ENCODE measurements around the gene KIRREL3.

The KIRREL3 gene

GRCh38 chr11:126573325-126573978, 427.1 kb downstream of the KIRREL3 start:
- DNase-seq (ENCODE audit: low read depth) = no peak

DNA sequence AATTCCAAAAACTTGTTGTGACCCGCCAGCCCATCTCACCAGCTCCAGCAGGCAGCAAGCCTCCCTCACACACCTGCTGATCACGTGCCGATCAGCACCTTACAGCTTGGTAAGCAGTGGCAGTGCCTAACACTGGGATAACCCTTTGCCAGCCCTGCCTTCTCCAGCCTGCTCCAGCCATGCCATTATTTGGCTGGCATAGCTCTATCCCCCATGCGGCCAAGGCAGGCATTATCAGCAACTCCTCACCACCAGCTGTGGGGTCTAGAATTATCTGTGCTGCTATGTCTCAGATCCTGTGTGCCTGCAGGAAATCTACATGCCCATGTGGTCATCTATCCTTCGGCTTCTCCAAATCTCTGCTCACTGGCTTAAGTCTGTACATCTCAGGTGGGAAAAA, 430.1 kb downstream of the KIRREL3 start:
- no peak for DNase-seq (ENCODE audit: low read depth)

DNA sequence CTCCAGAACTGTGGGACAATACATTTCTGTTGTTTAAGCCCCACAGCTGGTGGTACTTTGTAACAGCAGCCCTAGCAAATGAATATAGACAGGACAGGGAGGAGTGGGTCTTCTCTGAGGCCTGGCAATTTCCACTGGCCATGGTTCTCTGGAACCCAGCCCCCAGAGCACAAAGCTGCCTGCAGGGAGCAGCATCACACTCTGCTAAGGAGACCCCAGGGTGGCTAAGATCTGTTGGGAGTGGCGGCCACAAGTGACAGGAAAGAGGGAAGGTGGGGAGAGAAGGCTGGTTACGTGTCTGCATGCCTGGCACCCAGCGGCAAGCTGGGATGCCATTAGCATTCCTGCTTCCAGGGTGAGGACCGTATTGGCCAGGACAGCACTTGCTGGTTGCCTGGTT, 433.2 kb downstream of the KIRREL3 start:
- no peak for DNase-seq (ENCODE audit: low read depth)

- DNase-seq (ENCODE audit: low read depth) = no peak
Observed at GRCh38 chr11:126564566-126564965, 436.0 kb downstream of the KIRREL3 start.

DNA sequence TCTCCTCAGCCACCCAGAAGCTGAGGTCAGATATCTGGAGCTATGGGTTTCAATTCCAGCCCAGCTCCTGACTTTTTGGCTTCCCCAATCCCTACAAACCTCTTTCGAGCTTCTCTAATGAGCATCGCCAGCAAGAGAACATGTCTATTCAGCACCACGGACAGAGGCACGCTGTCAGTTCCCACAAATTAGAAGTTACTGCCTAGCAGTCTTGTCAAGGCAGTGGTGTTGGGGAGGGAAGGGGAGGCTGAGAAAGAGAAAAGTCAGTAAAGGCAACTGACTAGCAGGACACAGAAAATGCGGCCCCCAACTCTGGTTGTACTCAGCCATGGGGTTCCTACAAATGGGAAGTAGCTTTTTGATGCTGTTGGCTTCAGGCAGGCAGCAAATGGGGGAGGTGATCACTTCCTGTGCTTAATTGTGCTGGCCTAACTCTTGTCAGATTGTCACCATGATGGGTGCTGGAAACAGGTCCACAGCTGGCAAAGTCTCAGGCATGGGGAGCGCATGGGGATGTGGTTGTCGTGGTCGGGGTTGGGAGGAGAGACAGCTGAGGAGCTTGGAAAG, 439.2 kb downstream of the KIRREL3 start:
- DNase-seq (ENCODE audit: low read depth) = no peak

DNA sequence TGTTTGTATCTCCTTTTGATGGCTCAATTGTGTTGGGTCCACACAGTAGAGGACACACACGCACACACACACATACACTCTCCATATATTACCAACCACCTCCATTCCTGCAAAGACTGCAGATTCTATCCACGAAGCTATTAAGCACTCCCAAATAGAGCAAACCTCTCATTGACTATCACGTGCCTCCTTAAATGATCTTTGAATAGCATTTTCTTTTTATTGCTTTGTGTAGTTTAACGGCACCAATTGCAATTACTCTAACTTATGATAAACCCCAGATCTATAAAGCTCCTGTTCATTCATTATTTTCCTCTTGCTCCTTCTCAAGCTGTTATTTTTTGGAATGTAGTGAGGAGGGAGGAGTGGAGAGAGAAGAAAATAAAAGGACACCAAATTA, 440.3 kb downstream of the KIRREL3 start:
- no peak for DNase-seq (ENCODE audit: low read depth)

GRCh38 chr11:126548581-126549550, 451.7 kb downstream of the KIRREL3 start:
- DNase-seq (ENCODE audit: low read depth) = no peak

DNA sequence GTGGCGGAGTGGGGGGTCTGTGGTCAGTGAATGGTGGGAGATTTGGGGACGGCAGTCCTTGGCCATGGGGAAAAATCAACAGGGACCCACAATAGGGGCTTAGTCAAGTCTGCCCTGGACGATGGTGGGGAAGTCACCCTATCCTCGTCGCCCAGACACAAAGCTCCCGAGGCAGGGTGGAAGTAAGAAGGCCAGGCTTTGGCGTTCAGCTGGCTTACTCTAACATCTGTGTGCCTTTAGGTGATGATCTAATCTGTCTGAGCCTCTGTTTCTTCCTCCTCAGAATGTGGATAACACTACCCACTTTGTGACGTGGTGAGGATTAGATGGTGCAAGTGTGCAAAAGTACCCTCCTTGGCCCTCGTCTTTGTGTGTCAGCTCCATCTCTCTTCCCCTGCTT, 452.9 kb downstream of the KIRREL3 start:
- DNase-seq (ENCODE audit: low read depth) = no peak

- peak; percentile 14 for DNase-seq (ENCODE audit: low read depth)
Observed at GRCh38 chr11:126547161-126547560, 453.4 kb downstream of the KIRREL3 start.

DNA sequence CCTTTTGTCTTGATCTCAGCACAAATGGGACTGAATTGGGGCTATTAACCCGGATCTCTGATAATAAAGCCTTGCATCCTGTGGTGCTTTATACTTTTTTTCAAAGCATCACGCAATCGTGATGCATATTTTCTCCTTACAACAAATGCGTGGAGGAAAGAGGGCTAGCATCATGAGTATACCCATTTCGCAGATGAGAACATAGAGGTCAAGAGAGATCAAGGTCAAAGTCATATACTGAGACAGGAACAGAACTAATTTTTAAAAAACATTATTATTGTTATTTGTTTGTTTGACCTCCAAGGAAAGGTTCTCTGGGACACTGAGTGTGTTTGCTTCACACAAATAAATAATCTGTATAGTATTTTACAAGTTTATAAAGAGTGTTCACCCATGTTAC, 453.9 kb downstream of the KIRREL3 start:
- DNase-seq (ENCODE audit: low read depth) = no peak

- no peak for DNase-seq (ENCODE audit: low read depth)
Observed at GRCh38 chr11:126546191-126546590, 454.4 kb downstream of the KIRREL3 start.

- DNase-seq (ENCODE audit: low read depth) = no peak
Observed at GRCh38 chr11:126545057-126545555, 455.5 kb downstream of the KIRREL3 start.

DNA sequence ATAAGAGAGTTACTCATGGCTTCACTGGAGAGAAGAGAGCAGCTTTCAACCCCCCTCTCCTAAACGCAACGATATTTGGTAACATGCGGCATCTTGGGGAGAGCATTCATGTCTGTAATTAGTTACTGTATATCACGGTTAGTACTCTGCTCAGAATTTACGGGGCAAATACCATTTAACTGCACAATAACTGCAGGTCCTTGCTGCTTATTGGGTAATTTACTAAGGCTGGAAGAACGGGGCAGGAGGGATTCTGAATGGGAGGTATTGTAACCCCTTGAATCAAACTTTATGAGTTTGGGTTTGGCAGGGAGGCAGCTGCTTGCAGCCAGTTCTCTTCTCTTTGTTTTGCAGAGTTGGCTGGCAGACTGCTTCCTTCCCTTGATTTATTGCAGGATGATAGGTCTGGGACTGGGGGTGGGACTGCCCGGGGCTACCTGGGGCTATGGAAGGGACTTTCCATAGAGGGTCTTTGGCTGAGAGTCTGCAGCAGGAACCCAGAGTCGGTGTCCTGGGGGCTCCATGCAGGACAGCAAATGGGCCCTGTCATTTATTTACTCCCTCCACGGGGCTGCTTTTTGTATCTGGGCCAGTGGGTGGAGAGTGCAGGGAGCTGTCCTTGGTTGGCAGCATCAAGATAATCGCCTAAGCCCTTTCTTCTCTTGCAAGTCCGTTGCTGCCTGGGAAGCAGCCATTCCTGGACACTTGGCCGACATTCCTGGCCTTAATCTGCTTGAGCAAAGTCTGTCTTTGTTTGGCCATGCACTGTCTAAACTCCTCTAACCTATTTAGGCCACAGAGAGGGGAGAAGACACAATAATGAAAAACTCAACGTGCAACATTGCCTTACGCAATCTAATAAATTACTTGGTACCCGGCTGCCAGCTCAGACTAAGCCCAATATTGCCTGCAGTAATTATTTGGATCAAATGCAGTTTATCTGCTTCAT, 456.2 kb downstream of the KIRREL3 start:
- DNase-seq (ENCODE audit: low read depth) = no peak

- no peak for DNase-seq (ENCODE audit: low read depth)
Observed at GRCh38 chr11:126543691-126544090, 456.9 kb downstream of the KIRREL3 start.

DNA sequence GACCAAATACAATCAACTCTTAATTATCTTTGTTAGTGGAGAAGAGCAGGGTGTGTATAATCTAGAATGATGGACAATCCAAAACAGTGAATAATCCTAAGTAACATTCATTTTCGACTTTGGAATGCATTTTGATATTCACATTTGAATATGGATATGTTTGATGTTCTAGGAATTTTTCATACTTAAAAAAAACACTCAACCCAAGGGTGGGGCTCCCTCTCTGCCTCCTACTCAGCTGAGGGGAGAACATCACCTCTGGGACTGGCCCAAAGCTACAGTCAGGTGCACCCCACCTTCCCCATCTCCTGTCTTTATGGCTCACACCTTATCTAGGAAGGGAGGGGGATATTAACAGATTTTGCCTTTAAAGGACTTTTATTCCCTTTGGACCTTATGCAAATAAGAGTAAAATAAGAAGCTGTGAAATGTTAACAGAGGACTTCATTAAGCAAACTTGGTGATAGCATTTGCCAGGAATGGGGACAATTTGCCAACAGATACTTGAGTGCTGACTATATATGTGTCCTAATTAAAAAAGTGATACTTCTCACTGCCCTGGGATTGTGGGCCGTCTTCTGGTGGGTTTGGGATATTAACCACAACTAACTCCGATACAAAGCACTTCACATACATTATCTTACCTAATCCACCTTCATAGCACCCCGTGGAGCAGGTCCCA, 458.1 kb downstream of the KIRREL3 start:
- DNase-seq (ENCODE audit: low read depth) = no peak

DNA sequence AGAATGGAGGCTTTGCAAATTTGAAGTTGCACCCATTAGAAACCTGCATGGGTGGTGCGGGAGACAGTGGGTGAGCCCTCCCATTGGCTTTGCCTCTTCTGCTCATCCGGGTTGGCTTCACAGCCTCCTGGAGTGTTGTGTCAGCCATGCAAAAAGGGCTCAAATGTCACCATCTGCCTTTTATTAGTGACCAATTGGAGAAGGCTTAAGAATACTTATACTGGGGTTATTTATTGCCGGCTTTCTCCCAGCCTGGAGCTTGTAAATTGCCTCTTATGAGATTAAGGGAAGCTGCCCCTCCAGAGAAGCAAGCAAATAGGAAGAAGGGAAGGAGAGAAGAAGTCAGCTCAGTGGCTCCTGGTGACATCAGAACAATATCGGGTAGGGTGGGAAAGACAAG, 462.5 kb downstream of the KIRREL3 start:
- no peak for DNase-seq (ENCODE audit: low read depth)

DNA sequence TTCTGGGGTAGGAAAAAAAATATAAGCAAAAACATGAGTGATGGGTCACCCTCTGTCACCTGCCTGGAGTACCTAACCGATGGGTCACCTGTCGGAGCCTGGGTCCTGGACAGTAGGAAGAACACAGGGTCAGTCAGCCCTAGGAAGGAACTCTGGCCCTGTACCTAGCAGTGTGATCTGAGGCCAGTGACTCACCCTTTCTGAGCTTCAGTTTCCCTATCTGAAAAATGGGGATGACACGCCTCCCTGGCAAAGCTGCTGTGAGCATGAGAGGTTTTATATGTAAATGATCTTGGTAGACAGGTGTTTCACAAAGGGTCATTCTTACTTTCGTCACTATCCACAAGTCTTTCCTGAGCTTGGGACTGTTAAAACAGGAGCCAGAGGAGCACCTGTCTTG, 463.1 kb downstream of the KIRREL3 start:
- no peak for DNase-seq (ENCODE audit: low read depth)

DNA sequence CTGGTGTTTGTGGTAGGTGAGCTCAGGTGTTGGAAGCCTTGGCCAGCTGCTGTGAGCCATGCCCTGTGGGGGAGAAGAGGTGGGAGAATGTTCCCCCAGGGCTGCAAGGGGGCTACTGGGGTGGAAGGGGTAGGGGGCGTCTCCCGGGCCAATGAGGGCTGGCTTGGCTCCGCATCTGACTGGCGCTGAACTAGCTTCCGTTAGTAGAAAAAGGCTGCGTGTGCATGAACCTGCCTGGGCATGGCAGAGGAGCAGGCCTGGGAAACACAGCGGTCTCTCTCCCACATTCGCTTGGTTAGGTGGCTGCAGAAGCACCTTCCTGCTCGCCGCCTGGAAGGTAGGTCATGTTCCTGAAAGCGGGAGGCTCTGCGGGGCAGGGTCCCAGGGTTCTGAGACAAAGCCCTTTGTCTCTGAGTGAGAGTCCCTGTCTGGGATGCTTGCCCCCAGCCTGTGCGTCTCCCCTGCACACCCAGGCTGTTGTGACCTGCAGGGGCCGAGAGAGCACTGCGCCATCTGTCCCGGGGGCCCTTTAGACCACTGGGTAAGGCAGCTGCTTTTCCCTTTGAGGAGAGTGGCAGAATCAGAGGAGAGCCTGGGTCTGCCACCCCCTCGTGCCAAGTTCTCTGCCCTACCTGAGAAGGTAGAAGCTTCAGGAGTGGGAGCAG, 466.3 kb downstream of the KIRREL3 start:
- DNase-seq (ENCODE audit: low read depth) = no peak

GRCh38 chr11:126533560-126533959, 467.0 kb downstream of the KIRREL3 start:
- no peak for DNase-seq (ENCODE audit: low read depth)

GRCh38 chr11:126530416-126530815, 470.2 kb downstream of the KIRREL3 start:
- no peak for DNase-seq (ENCODE audit: low read depth)

DNA sequence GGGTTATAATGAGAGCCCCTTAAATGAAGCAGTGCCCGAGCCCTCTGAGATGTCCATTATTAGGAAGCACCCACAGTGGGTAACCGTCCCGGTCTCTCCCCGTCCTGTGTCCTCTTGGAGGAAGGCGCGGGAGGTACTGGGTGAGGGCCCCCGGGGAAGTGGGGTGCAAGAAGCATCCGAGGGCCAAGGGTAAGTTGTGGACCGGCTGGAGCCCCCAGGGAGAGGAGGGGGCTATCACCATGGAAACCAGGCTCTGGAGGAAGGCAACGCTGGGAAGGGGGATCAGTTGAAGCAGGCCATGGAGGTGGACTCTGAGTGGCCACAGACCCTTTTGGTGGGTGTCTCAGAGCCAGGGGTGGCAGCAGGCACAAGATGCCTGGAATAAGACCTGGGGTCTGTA, 471.5 kb downstream of the KIRREL3 start:
- DNase-seq (ENCODE audit: low read depth) = no peak

Measured in HS-27A (cell line).